Activated CD8-positive, alpha-beta memory T cell treated with anti-CD3 and anti-CD28 coated beads for 24 hours (primary cell): ENCODE results near the gene DGKD.

Experiments used
- DNase-seq: peaks from one replicate; pipeline ENCODE4 v3.0.0-alpha.2; 2020

Gene DGKD

DNA sequence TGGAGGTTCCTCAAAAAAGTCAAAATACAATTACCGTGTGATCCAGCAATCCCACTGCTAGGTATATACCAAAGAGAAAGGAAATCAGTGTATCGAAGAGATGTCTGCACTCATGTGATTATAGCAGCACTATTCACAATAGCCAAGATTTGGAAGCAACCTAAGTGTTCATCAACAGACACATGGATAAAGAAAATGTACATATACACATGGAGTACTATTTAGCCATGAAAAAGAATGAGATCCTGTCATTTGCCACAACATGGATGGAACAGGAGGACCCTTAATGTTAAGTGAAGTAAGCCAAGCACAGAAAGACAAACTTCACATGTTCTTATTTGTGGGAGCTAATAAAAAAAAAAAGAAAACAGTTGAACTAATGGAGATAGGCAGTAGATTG, 78.7 kb downstream of the DGKD start:
- DNase-seq, result no peak

GRCh38 chr2:233433794-233434193, 79.5 kb downstream of the DGKD start:
- no peak for DNase-seq

- DNase-seq, result no peak
These were observed 80.5 kb downstream of the DGKD start for GRCh38 chr2:233434666-233435330.

- DNase-seq, result no peak
These were observed 81.3 kb downstream of the DGKD start for GRCh38 chr2:233435436-233436190.

- DNase-seq, result no peak
These were observed 81.9 kb downstream of the DGKD start for GRCh38 chr2:233436191-233436581.

- DNase-seq, result no peak
These were observed 82.6 kb downstream of the DGKD start for GRCh38 chr2:233436691-233437438.

DNA sequence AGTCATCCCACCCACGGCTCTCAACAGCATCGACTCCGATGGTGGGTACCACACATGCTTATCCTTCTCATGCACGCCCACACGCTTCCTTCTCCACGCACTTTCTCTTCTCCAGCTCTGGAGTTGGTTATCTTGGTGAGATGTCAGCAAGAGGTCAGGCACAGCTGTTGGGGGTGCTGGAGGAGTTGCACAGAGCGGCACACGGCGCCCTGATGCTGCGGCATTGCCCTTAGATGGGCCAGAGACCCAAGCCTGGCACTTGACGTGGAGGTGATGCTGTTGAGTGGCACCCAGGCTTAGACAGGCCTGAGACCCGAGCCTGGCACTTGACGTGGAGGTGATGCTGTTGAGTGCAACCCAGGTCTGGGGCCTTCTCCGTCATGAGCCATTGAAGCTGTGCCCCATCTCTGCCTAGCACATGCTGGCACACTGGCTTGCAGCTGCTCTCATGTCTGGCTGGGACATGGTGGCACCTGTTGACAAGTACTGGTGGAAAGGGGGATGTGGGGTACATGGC, 83.2 kb downstream of the DGKD start:
- DNase-seq, result no peak

- no peak for DNase-seq
These were observed 84.4 kb downstream of the DGKD start for GRCh38 chr2:233438573-233439147.

- no peak for DNase-seq
These were observed 84.9 kb downstream of the DGKD start for GRCh38 chr2:233439191-233439590.

DNA sequence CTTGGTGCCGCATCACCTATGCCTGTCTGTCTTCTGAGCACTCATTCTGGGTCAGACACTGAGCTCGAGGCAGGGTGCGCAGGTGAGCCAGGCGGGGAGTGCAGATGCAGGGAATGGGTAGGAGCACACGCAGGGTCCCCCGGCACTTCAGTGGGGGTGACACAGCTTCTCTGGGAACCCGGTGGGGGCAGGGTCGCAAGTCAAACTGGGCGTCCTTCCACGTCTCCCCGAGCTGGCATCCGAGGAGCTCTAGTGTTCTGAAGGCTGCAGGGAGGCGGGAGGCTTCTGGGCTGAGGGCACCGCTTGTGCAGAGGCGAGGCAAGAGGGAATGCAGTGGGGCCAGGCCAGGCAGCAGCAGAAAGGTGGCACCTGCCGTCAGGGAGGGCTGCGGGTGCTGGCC, 86.0 kb downstream of the DGKD start:
- no peak for DNase-seq

- no peak for DNase-seq
These were observed 86.4 kb downstream of the DGKD start for GRCh38 chr2:233440714-233441113.

GRCh38 chr2:233441161-233442027, 87.1 kb downstream of the DGKD start:
- no peak for DNase-seq

DNA sequence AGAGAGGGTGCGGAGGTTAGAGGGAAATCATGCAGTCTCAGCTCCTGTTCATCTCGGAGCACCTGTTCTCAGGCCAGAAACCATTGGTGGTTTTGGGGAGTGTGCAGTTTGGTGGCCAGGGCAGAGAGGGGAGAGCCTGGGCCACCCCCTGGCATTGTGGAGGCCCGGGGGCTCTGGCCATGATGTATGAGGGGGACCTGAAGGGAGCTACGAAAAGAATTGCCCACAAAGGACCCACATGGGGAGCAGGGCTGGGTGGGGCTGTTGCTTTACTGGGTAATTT, 87.7 kb downstream of the DGKD start:
- DNase-seq, result no peak

DNA sequence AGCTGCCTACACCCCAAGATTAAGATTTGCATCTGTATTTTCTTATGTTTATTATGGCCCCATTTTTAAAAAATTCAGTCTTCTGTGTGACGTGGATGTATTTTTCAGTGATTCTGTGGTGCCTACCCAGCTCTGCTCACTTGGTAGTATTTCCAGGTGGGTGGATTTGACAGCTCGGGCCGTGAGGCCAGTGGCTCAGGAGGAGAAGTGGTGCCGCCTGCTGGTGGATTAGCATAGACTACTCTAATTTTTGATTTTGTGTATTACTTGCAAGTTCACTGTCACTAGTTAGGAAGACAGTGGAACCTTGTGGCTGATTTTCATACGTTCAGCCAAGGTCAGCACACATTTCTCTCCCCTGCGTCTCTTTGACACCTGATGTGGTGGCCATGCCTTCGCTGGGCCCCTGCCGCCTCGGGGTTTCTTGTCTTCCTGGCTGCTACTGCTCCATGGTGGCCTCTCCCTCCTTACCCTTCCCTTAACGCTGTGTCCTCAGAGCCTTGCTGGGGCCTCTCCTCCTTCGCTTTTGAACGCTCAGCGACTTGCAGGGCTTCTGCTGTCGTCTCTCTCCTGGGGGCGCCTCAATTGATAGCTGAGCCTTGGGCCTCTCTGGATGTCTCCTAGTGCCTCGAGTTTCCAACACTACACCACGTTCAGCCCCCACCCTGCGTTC, 89.4 kb downstream of the DGKD start:
- DNase-seq, result peak; percentile 88

DNA sequence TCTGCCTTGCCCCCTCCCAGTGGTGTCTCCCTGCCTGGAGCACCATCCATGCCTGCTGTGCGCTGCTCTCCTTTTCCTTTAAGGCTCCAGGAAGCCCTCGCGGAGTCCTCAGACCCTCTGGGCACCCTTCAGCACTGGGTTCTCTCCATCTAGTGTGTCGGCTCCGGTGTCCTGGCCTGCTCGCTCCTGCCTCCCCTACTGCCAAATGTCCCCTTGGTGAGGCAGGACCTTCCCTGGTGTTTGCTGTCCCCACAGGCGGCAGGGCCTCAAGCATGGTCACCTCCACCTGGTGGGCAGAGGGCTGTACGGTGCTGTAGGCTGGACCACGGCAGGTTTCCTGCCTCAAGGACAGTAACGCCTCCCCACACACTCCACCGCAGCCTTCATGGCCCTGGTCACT, 90.2 kb downstream of the DGKD start:
- DNase-seq, result no peak

DNA sequence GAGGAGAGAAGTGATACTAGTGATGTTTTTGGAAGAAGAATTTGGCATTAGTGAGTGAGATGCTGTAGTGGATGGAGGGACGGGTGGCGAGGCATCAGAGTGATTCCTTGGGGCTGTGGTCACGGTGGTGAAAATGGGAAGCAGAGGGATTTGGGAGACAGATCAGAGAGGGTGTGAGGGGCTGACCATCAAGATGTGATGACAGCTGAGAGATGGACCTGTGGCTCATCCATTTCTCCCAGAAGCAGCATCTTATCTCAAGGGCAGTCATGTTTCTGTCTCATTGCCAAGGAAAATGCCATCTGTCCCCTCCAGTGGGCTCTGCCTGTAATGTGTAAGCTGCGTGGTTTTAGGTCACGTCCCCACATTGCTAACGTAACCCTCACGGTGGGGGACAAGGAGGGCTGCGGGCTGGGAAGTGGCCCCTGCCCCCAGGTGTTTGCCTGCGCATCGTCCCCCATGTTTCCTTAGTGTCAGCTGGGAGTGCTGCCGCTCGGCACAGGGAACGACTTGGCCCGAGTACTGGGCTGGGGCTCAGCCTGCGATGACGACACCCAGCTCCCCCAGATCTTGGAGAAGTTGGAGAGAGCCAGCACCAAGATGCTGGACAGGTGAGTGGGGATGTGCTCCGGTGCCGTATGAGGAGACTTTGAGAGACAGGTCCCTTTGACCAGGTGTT, 91.0 kb downstream of the DGKD start:
- no peak for DNase-seq

- DNase-seq, result no peak
These were observed 91.8 kb downstream of the DGKD start for GRCh38 chr2:233446121-233446520.

DNA sequence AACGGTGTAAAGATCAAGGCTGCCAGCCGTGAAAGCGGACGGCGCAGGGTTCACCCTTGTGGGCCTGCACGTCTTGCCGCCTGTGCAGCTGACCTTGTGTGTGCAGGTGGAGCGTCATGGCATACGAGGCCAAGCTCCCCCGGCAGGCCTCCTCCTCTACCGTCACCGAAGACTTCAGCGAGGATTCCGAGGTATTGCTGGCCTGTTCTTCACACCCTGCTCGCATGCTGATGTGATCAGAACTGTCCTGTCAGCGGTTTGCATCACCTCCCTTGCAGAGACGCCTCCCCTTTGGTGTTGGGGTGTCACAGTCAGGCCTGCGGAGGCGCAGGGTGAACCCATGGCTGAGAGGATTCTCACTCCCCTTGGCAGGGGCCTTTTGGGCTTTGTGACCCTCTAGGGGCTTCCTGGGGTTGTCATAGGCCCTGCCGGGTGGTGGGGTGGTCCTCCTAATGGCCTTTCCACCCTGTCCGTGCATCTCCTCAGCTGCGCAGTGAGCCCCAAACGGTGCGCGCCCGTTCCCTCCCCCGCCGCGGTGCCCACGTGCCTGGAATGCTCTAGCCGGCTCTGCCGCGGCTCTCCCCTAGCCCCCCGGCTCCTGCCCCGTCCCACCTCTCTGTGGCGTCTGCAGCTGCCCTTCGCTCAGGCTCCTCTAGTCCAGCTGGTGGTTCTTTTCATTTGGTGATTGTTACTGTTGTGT, 92.5 kb downstream of the DGKD start:
- DNase-seq, result no peak

GRCh38 chr2:233447506-233448219, 93.4 kb downstream of the DGKD start:
- no peak for DNase-seq

GRCh38 chr2:233448220-233448559, 93.9 kb downstream of the DGKD start:
- DNase-seq, result no peak
